Measurements from ENCODE around the gene OTUD7B. TPM values are rescaled to one million over a fixed set of nuclear protein-coding genes. Genes with fewer than 3 reads are reported as not detected.
"Not testable (repeated sequence)": the region's sequence is repeated elsewhere in the genome, so short reads cannot be mapped to it uniquely, and the experiment has no call there.

Gene OTUD7B
- total and polyA plus RNA-seq, 2 experiments from 2014 or later, result 3.5 to 20.1 TPM

DNA sequence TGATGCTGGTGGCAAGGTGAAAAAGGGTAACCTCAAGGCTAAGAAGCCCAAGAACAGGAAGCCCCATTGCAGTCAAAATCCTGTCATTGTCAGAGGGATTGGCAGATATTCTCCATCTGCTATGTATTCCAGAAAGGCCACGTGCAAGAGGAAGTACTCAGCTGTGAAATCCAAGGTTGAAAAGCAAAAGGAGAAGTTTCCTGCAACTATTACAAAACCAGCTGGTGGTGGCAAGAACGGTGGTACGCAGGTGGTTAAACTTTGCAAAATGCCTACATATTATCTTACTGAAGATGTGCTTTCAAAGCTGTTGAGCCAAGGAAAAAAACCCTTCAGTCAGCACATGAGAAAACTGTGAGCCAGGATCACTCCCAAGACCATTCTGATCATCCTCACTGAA lies 43.4 kb upstream of the OTUD7B start:
- no peak overlapping the region for H2AFZ ChIP-seq
- DNase-seq, result no peak
- peaks cover 5% of the 10 kb centered on the region for H3K4me1 ChIP-seq (ENCODE audit: insufficient read depth)
- TF ChIP-seq EZH2 (IDR thresholded peaks at IDR 0.05; ENCODE audit: insufficient read depth, poor library complexity, severe bottlenecking), result no peak
- no peak for TF ChIP-seq EZH2phosphoT487 (IDR thresholded peaks at IDR 0.05; ENCODE audit: insufficient read depth, low read depth)
- no peaks in the 10 kb centered on the region for H3K27me3 ChIP-seq (replicated peaks; ENCODE audit: insufficient read depth)
- H3K4me3 ChIP-seq, result no peak overlapping the region
- in situ Hi-C loops (cut with MboI), result loop anchor here (10.0 kb wide), 1 partner anchor 89 kb away; no protein-coding TSS in a partner anchor
- H3K9me2 ChIP-seq (ENCODE audit: insufficient read depth), result no peaks in the 10 kb centered on the region
- no peaks in the 10 kb centered on the region for H4K20me1 ChIP-seq (ENCODE audit: insufficient read depth)
- H3K36me3 ChIP-seq (ENCODE audit: low read depth), result no peaks in the 10 kb centered on the region
- no peaks in the 10 kb centered on the region for H3K79me2 ChIP-seq (ENCODE audit: insufficient read depth)
- no peak overlapping the region for H3K4me2 ChIP-seq (ENCODE audit: unreplicated experiment)
- no peak overlapping the region for H3K9ac ChIP-seq
- no peaks in the 10 kb centered on the region for H3K9me3 ChIP-seq (ENCODE audit: low read depth)
- WGBS, 2 experiments (ENCODE audit: low coverage in 1 of 2, low lambda C conversion rate in 2 of 2, missing lambda C conversion rate in 2 of 2), result 57 to 59% methylated on average over 3 of the region's 3 CpGs
- no peaks in the 10 kb centered on the region for H3F3A ChIP-seq (ENCODE audit: insufficient read depth)
- H3K27ac ChIP-seq, result no peak overlapping the region

DNA sequence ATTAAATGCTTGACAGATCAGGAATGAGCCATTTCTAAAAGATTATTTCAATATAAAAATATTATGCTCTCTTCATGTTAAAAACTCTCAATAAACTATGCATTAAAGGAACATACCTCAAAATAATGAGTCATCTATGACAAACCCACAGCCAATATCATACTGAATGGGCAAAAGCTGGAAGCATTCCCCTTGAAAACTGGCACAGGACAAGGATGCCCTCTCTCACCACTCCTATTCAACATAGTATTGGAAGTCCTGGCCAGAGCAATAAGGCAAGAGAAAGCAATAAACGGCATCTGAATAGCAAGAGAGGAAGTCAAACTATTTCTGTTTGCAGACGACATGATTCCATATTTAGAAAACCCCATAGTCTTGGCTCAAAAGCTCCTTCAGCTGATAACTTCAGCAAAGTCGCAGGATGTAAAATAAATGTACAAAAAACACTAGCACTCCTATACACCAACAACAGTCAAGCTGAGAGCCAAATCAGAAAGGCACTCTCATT lies 41.4 kb upstream of the OTUD7B start:
- H3K79me2 ChIP-seq (ENCODE audit: insufficient read depth); H3K36me3 ChIP-seq (ENCODE audit: low read depth); H3K27ac ChIP-seq; DNase-seq; H3K27me3 ChIP-seq (replicated peaks; ENCODE audit: insufficient read depth); H3F3A ChIP-seq (ENCODE audit: insufficient read depth); H3K9ac ChIP-seq; H3K9me3 ChIP-seq (ENCODE audit: low read depth); H3K9me2 ChIP-seq (ENCODE audit: insufficient read depth); H4K20me1 ChIP-seq (ENCODE audit: insufficient read depth); H3K4me3 ChIP-seq; H3K4me1 ChIP-seq (ENCODE audit: insufficient read depth); H2AFZ ChIP-seq: not testable (repeated sequence)
- H3K4me2 ChIP-seq (ENCODE audit: unreplicated experiment), result peak overlapping the region; percentile 3
- WGBS, 2 experiments (ENCODE audit: low coverage in 1 of 2, low lambda C conversion rate in 2 of 2, missing lambda C conversion rate in 2 of 2), result 12 to 20% methylated on average over 3 of the region's 3 CpGs
- in situ Hi-C loops (cut with MboI), result loop anchor here (10.0 kb wide), 1 partner anchor 87 kb away; no protein-coding TSS in a partner anchor

DNA sequence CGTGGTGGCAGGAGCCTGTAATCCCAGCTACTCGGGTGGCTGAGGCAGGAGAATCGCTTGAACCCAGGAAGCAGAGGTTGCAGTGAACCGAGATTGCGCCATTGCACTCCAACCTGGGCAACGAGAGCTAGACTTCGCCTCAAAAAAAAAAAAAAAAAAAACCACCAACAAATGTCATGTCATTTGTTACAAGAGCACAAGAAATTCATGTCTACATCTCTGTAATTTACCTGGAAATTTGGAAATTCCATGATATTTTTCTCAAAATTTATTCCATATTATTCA lies 40.5 kb upstream of the OTUD7B start:
- Histone ChIP-seq H3K9ac (no peak overlapping the region), H3K4me1 (ENCODE audit: insufficient read depth) (peaks cover 5% of the 10 kb centered on the region), H3K27me3 (replicated peaks; ENCODE audit: insufficient read depth) (no peaks in the 10 kb centered on the region), H2AFZ (no peak overlapping the region), H4K20me1 (ENCODE audit: insufficient read depth) (no peaks in the 10 kb centered on the region), H3K27ac (no peak overlapping the region), H3F3A (ENCODE audit: insufficient read depth) (no peaks in the 10 kb centered on the region), H3K79me2 (ENCODE audit: insufficient read depth) (no peaks in the 10 kb centered on the region), H3K36me3 (ENCODE audit: low read depth) (no peaks in the 10 kb centered on the region), H3K4me2 (ENCODE audit: unreplicated experiment) (no peak overlapping the region), H3K4me3 (no peak overlapping the region), H3K9me3 (ENCODE audit: low read depth) (no peaks in the 10 kb centered on the region), H3K9me2 (ENCODE audit: insufficient read depth) (no peaks in the 10 kb centered on the region)
- DNase-seq, result no peak
- WGBS, 2 experiments (ENCODE audit: low coverage in 1 of 2, low lambda C conversion rate in 2 of 2, missing lambda C conversion rate in 2 of 2), result 53 to 55% methylated on average over 7 of the region's 7 CpGs
- TF ChIP-seq EZH2 (IDR thresholded peaks at IDR 0.05; ENCODE audit: insufficient read depth, poor library complexity, severe bottlenecking) (no peak), EZH2phosphoT487 (IDR thresholded peaks at IDR 0.05; ENCODE audit: insufficient read depth, low read depth) (no peak)
- in situ Hi-C loops (cut with MboI), result loop anchor here (10.0 kb wide), 1 partner anchor 86 kb away; no protein-coding TSS in a partner anchor

DNA sequence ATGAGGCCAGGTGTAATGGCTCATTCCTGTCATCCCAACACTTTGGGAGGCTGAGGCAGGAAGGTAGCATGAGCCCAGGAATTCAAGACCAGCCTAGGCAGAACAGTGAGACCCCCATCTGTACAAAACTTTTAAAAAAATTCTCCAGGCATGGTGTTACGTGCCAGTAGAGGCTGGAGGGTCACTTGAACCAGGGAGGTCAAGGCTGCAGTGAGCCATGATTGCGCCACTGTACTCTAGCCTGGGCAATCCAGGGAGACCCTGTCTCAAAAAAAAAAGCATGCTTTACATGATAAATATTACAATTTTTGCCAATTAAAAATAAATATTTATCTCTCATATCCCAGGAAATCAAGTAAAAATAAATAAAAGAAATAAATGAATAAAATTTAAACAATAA lies 39.4 kb upstream of the OTUD7B start:
- Histone ChIP-seq H3K27ac (no peak overlapping the region), H3K4me2 (ENCODE audit: unreplicated experiment) (no peak overlapping the region), H3F3A (ENCODE audit: insufficient read depth) (no peaks in the 10 kb centered on the region), H3K4me3 (no peak overlapping the region), H3K36me3 (ENCODE audit: low read depth) (no peaks in the 10 kb centered on the region), H4K20me1 (ENCODE audit: insufficient read depth) (no peaks in the 10 kb centered on the region), H3K27me3 (replicated peaks; ENCODE audit: insufficient read depth) (no peaks in the 10 kb centered on the region), H3K4me1 (ENCODE audit: insufficient read depth) (peaks cover 5% of the 10 kb centered on the region), H3K9me2 (ENCODE audit: insufficient read depth) (no peaks in the 10 kb centered on the region), H2AFZ (no peak overlapping the region), H3K9ac (no peak overlapping the region), H3K79me2 (ENCODE audit: insufficient read depth) (no peaks in the 10 kb centered on the region), H3K9me3 (ENCODE audit: low read depth) (no peaks in the 10 kb centered on the region)
- DNase-seq, result no peak
- 68 to 79% methylated on average over 2 of the region's 2 CpGs for WGBS, 2 experiments (ENCODE audit: low coverage in 1 of 2, low lambda C conversion rate in 2 of 2, missing lambda C conversion rate in 2 of 2)
- TF ChIP-seq EZH2phosphoT487 (IDR thresholded peaks at IDR 0.05; ENCODE audit: insufficient read depth, low read depth) (no peak), EZH2 (IDR thresholded peaks at IDR 0.05; ENCODE audit: insufficient read depth, poor library complexity, severe bottlenecking) (no peak)
- in situ Hi-C loops (cut with MboI), result loop anchor here (10.0 kb wide), 1 partner anchor 85 kb away; no protein-coding TSS in a partner anchor

- no peak overlapping the region for H3K4me3 ChIP-seq
- DNase-seq, result no peak
- no peaks in the 10 kb centered on the region for H4K20me1 ChIP-seq (ENCODE audit: insufficient read depth)
- TF ChIP-seq EZH2 (IDR thresholded peaks at IDR 0.05; ENCODE audit: insufficient read depth, poor library complexity, severe bottlenecking), result no peak
- no peaks in the 10 kb centered on the region for H3K27me3 ChIP-seq (replicated peaks; ENCODE audit: insufficient read depth)
- no peak overlapping the region for H3K9ac ChIP-seq
- H3K79me2 ChIP-seq (ENCODE audit: insufficient read depth), result no peaks in the 10 kb centered on the region
- H3F3A ChIP-seq (ENCODE audit: insufficient read depth), result no peaks in the 10 kb centered on the region
- no peak overlapping the region for H2AFZ ChIP-seq
- H3K4me2 ChIP-seq (ENCODE audit: unreplicated experiment), result no peak overlapping the region
- H3K27ac ChIP-seq, result no peak overlapping the region
- no peaks in the 10 kb centered on the region for H3K9me2 ChIP-seq (ENCODE audit: insufficient read depth)
- in situ Hi-C loops (cut with MboI), result no loop called here
- no peaks in the 10 kb centered on the region for H3K4me1 ChIP-seq (ENCODE audit: insufficient read depth)
- H3K36me3 ChIP-seq (ENCODE audit: low read depth), result no peaks in the 10 kb centered on the region
- no peaks in the 10 kb centered on the region for H3K9me3 ChIP-seq (ENCODE audit: low read depth)
Measured at GRCh38 chr1:150034336-150034735, 23.8 kb upstream of the OTUD7B start.
